Measurements from ENCODE around the gene RABEP1. TPM values are rescaled to one million over a fixed set of nuclear protein-coding genes. Genes with fewer than 3 reads are reported as not detected.
"Not testable (repeated sequence)": the region's sequence is repeated elsewhere in the genome, so short reads cannot be mapped to it uniquely, and the experiment has no call there.

The RABEP1 gene, protein sequence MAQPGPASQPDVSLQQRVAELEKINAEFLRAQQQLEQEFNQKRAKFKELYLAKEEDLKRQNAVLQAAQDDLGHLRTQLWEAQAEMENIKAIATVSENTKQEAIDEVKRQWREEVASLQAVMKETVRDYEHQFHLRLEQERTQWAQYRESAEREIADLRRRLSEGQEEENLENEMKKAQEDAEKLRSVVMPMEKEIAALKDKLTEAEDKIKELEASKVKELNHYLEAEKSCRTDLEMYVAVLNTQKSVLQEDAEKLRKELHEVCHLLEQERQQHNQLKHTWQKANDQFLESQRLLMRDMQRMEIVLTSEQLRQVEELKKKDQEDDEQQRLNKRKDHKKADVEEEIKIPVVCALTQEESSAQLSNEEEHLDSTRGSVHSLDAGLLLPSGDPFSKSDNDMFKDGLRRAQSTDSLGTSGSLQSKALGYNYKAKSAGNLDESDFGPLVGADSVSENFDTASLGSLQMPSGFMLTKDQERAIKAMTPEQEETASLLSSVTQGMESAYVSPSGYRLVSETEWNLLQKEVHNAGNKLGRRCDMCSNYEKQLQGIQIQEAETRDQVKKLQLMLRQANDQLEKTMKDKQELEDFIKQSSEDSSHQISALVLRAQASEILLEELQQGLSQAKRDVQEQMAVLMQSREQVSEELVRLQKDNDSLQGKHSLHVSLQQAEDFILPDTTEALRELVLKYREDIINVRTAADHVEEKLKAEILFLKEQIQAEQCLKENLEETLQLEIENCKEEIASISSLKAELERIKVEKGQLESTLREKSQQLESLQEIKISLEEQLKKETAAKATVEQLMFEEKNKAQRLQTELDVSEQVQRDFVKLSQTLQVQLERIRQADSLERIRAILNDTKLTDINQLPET
- total RNA-seq = 10 to 100 TPM; 36.0 to 57.7 (median 40.9) TPM

- intact Hi-C loops (cut with DNase I) = loop anchor here (10.0 kb wide), 1 partner anchor 153 kb away; the partner anchor contains the start of gene C1QBP
- H3K36me3 ChIP-seq = no peaks in the 10 kb centered on the region
- H3K27me3 ChIP-seq = no peaks in the 10 kb centered on the region
- peak within 1 kb of the TSS in 2 of 3 donors; percentile 82 to 87 for H3K4me3 ChIP-seq (replicated peaks in 1 of 3)
- peaks cover 12 to 14% of the 10 kb centered on the region in 2 donors for H3K4me1 ChIP-seq
- DNase-seq = peak; percentile 87 to 93
- WGBS, 2 donors = 2 to 3% methylated on average over 15 to 34 of the region's 98 CpGs
- peak within 1 kb of the TSS; percentile 45 to 75 (median 58) for H3K27ac ChIP-seq
- peak in 1 of 2 donors; percentile 89 for TF ChIP-seq POLR2A (IDR thresholded peaks at IDR 0.05)
- TF ChIP-seq, protein P1, sequence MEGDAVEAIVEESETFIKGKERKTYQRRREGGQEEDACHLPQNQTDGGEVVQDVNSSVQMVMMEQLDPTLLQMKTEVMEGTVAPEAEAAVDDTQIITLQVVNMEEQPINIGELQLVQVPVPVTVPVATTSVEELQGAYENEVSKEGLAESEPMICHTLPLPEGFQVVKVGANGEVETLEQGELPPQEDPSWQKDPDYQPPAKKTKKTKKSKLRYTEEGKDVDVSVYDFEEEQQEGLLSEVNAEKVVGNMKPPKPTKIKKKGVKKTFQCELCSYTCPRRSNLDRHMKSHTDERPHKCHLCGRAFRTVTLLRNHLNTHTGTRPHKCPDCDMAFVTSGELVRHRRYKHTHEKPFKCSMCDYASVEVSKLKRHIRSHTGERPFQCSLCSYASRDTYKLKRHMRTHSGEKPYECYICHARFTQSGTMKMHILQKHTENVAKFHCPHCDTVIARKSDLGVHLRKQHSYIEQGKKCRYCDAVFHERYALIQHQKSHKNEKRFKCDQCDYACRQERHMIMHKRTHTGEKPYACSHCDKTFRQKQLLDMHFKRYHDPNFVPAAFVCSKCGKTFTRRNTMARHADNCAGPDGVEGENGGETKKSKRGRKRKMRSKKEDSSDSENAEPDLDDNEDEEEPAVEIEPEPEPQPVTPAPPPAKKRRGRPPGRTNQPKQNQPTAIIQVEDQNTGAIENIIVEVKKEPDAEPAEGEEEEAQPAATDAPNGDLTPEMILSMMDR (IDR thresholded peaks at IDR 0.05) = peak in 3 of 6 experiments; percentile 13 to 30 (median 22)
- no peaks in the 10 kb centered on the region for H3K9me3 ChIP-seq
Measured at GRCh38 chr17:5281814-5282641, at the start of gene RABEP1. Gene RABEP1, plus strand, starts transcription at chr17:5282284. Its CDS starts 203 bp downstream, at chr17:5282487.

DNA sequence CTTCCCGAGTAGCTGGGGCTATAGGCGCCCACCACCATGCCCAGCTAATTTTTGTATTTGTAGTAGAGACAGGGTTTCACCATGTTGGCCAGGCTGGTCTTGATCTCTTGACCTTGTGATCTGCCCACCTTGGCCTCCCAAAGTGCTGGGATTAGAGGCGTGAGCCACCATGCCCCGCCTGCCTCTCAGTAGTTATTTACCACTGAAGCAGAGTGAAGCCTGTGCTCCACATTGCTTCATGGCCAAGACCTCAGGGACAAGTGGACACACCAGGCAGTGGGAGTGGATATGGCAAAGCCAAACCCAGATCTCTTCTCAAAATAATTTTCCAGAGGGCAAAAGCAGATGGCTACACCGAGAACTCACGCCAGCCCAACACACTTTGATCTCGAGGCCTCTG lies 48.6 kb upstream of the RABEP1 start:
- 95 to 99% methylated on average over 7 of the region's 7 CpGs for WGBS, 2 donors
- DNase-seq; H3K36me3 ChIP-seq; H3K27ac ChIP-seq; H3K27me3 ChIP-seq; H3K4me3 ChIP-seq (replicated peaks in 1 of 3); H3K9me3 ChIP-seq; H3K4me1 ChIP-seq; intact Hi-C loops (cut with DNase I): not testable (repeated sequence)

DNA sequence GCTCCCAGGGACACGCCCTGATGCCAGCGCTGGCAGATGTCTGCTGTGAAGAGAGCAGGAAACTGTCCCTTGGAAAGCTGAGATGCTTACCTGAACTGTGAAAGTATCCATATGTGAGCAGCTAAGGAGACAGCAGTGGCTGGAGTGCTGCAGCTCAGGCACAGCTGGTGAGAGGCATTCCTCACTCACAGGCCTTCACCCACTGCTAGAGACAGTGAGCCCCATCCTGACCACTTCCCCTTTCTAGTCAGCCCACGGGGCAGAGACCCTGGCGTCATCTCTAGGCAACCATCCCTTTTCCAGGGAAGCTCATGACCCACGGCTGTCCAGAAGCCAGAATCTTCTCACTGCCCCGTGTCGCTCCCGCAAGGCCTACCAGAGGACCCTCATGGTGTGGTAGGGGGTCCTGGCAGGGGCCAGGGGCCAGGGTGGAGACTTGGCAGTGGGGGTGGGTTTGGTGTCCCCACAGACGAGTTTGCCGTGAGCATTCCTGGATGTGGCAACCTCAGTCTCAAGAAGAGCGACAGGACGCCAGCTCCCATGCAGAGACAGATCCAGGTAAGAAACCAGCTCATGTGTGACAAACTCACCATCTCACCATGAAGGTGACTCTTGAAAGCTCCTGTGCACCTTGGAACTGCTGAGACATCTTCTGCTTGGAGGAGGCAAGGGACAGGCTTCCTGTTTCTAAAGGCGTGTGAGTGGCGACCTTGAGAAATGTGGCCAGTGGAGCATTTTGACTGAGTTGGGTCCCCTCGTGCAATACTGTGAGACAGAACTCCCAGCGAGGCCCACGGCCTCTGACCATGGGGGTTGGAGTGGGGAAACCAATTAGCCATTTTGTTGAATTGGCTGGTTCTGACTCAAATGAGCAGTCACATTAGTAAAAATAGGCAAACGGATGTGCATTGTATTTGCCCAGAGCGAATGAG lies 47.2 kb upstream of the RABEP1 start, which contains the start of gene SCIMP:
TSS of gene SCIMP (minus strand) at position 216 of the 932 bp plus-strand sequence. CDS start at position 111, 105 bp downstream.
- Histone ChIP-seq H3K27ac (no peak within 1 kb of the TSS), H3K9me3 (no peaks in the 10 kb centered on the region), H3K4me1 (no peaks in the 10 kb centered on the region), H3K36me3 (no peaks in the 10 kb centered on the region), H3K27me3 (no peaks in the 10 kb centered on the region), H3K4me3 (replicated peaks in 1 of 3) (no peak within 1 kb of the TSS)
- peak in 1 of 2 donors; percentile 12 for DNase-seq
- intact Hi-C loops (cut with DNase I) = no loop called here
- TF ChIP-seq, protein P1 (IDR thresholded peaks at IDR 0.05) = no peak
- TF ChIP-seq POLR2A (IDR thresholded peaks at IDR 0.05) = no peak
- 91 to 95% methylated on average over 17 to 18 of the region's 19 CpGs for WGBS, 2 donors

DNA sequence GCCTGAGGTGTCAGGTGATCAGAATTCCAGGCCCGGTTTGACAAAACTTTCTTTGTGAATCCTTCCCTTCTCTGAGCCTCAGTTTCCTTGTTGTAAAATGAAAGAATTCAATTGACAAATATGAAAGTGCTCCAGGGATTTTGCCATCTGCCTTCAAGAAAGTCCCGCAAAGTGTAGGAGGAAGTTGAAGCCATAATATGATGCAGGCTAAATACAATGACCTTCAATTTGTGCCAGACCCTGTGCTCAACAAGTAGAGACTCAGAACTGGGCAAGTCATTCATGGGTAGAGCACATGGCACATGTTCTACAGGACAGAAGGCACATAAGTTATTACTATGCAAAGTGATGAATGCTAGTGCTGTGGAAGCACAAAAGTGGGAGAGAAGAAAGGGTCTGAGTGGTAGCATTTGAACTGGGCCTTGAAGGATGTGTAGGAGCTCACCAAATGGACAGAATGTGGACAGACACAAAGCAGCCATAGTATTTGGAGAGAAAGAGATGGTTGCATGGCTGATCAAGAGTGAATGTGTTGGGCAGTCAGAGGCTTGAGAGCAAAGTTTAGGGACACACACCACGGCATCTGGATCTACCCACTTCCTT lies 45.0 kb upstream of the RABEP1 start:
- Histone ChIP-seq H3K4me3 (replicated peaks in 1 of 3) (no peak overlapping the region), H3K27me3 (no peaks in the 10 kb centered on the region), H3K36me3 (no peaks in the 10 kb centered on the region), H3K4me1 (peaks cover 0 to 4% of the 10 kb centered on the region in 2 donors), H3K27ac (no peak overlapping the region), H3K9me3 (no peaks in the 10 kb centered on the region)
- WGBS, 2 donors = 76 to 91% methylated on average over 3 of the region's 3 CpGs
- intact Hi-C loops (cut with DNase I) = no loop called here
- DNase-seq = no peak
- no peak for TF ChIP-seq POLR2A (IDR thresholded peaks at IDR 0.05)
- TF ChIP-seq, protein P1 (IDR thresholded peaks at IDR 0.05) = no peak
